T-helper 2 cell treated with Interferon-gamma antibody and Interleukin-4, amounts not matched to agents 100 ng/mL and 5 ng/mL, for 36 hours (primary cell): Measurements from ENCODE around the gene PCDHA11. TPM values are rescaled to one million over a fixed set of nuclear protein-coding genes. Genes with fewer than 3 reads are reported as not detected.
"Not testable (repeated sequence)": the region's sequence is repeated elsewhere in the genome, so short reads cannot be mapped to it uniquely, and the experiment has no call there.

Source experiments
- intact Hi-C: fragments of 100-400 bp; cut with micrococcal nuclease; formaldehyde crosslinking; loops from one replicate; pipeline ENCODE4 v1.15.1; 2023
- total RNA-seq: library from RNA; stranded (reverse); gene quantifications from 2 replicates; pipeline ENCODE4 v1.2.3, GENCODE V29; 2022

The PCDHA11 gene
- not detected in 2 replicates for total RNA-seq

- intact Hi-C loops: no loop called here
Measured at GRCh38 chr5:140868721-140869554, at the start of gene PCDHA11. Gene PCDHA11 (plus strand): TSS chr5:140868957. CDS start chr5:140869104, 147 bp downstream.

GRCh38 chr5:140821375-140822280 is 47.1 kb upstream of the PCDHA11 start, which contains the start of gene PCDHA5:
Gene PCDHA5 (plus strand): TSS chr5:140821613.
- intact Hi-C loops: loop anchor here (10.0 kb wide), 1 partner anchor 223 kb away; no protein-coding TSS in a partner anchor

- intact Hi-C loops: loop anchor here (10.0 kb wide), 1 partner anchor 223 kb away; no protein-coding TSS in a partner anchor
Measured at GRCh38 chr5:140822281-140822629, 46.5 kb upstream of the PCDHA11 start.

- intact Hi-C loops: loop anchor here (10.0 kb wide), 1 partner anchor 222 kb away; no protein-coding TSS in a partner anchor
Measured at GRCh38 chr5:140822969-140823368, 45.8 kb upstream of the PCDHA11 start.

- intact Hi-C loops: loop anchor here (10.0 kb wide), 1 partner anchor 221 kb away; no protein-coding TSS in a partner anchor
Measured at GRCh38 chr5:140823475-140823874, 45.3 kb upstream of the PCDHA11 start.

- intact Hi-C loops: loop anchor here (10.0 kb wide), 1 partner anchor 217 kb away; no protein-coding TSS in a partner anchor
Measured at GRCh38 chr5:140827704-140828361, 40.9 kb upstream of the PCDHA11 start, which contains the start of gene PCDHA6. Gene PCDHA6 (plus strand): TSS chr5:140827960. CDS start chr5:140828092, 132 bp downstream.

- intact Hi-C loops: loop anchor here (10.0 kb wide), 1 partner anchor 216 kb away; no protein-coding TSS in a partner anchor
Measured at GRCh38 chr5:140828362-140828737, 40.4 kb upstream of the PCDHA11 start.

GRCh38 chr5:140829511-140830501 is 39.0 kb upstream of the PCDHA11 start:
- intact Hi-C loops: loop anchor here (10.0 kb wide), 1 partner anchor 215 kb away; no protein-coding TSS in a partner anchor

- intact Hi-C loops: no loop called here
Measured at GRCh38 chr5:140833993-140834392, 34.8 kb upstream of the PCDHA11 start, which contains the start of gene PCDHA7. Gene PCDHA7 (plus strand): TSS chr5:140834269. CDS start chr5:140834384, 115 bp downstream.

GRCh38 chr5:140834439-140835008 is 34.2 kb upstream of the PCDHA11 start:
- intact Hi-C loops: loop anchor here (5.0 kb wide), 1 partner anchor 48 kb away; the partner anchor contains the start of gene PCDHA13

GRCh38 chr5:140835622-140836510 is 32.9 kb upstream of the PCDHA11 start:
- intact Hi-C loops: loop anchor here (5.0 kb wide), 1 partner anchor 46 kb away; the partner anchor contains the start of gene PCDHA13

GRCh38 chr5:140840978-140841962 is 27.5 kb upstream of the PCDHA11 start, which contains the start of gene PCDHA8:
Gene PCDHA8 (plus strand): TSS chr5:140841187. CDS start chr5:140841322, 135 bp downstream.
- intact Hi-C loops: loop anchor here (1.0 to 5.0 kb wide), 2 partner anchors 39 to 200 kb away; partner anchors contain the start of gene PCDHA3

- intact Hi-C loops: loop anchor here (5.0 kb wide), 1 partner anchor 41 kb away; the partner anchor contains the start of gene PCDHA3
Measured at GRCh38 chr5:140842798-140843733, 25.7 kb upstream of the PCDHA11 start.

- intact Hi-C loops: not testable (repeated sequence)
Measured at GRCh38 chr5:140848139-140849102, 20.3 kb upstream of the PCDHA11 start, which contains the start of gene PCDHA9. Gene PCDHA9 (plus strand): TSS chr5:140848382. CDS start chr5:140848496, 114 bp downstream.
